ENCODE results near the gene ADRA2B. TPM values are rescaled to one million over a fixed set of nuclear protein-coding genes. Genes with fewer than 3 reads are reported as not detected.

The ADRA2B gene
- total and polyA plus RNA-seq, 2 donors (not counting 1 experiment from before 2014, with no cell fraction given): 0.27 to 0.46 TPM

DNA sequence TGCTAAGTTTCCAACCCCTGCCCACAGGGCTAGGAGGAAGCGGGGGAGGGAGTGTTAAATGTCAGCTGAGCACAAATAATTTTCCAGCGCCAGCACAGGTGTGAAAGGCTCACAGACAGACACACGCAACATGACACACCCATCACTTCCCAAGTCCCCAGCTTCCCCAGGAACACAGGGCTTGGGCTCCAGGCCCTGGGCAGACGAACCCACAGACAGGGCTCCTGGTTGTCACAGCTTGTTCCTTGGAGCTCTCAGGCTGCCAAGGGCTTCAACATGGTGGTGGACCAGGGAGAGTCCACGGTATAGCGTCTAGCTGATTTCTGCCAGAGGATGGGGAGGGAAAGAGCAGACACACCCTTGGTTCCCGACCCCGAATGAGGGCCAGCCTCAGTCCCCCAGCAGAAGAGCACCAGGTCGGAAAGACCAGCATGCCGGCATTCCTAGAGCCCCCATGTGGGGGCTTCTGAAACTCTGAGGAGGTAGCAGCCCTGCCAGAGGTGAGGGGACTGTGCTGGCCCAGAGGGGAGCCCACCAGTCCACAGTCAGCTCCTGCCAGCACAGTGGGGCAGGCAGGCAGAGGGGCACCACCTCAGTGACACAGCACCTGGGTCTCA, 27.0 kb upstream of the ADRA2B start:
- 82% methylated on average over 7 of the region's 10 CpGs for WGBS (ENCODE audit: insufficient coverage)
- no peak for TF ChIP-seq EZH2 (IDR thresholded peaks at IDR 0.05; ENCODE audit: borderline replicate concordance, insufficient read depth, low read depth, low read length, poor library complexity, severe bottlenecking)
- TF ChIP-seq, protein P1, sequence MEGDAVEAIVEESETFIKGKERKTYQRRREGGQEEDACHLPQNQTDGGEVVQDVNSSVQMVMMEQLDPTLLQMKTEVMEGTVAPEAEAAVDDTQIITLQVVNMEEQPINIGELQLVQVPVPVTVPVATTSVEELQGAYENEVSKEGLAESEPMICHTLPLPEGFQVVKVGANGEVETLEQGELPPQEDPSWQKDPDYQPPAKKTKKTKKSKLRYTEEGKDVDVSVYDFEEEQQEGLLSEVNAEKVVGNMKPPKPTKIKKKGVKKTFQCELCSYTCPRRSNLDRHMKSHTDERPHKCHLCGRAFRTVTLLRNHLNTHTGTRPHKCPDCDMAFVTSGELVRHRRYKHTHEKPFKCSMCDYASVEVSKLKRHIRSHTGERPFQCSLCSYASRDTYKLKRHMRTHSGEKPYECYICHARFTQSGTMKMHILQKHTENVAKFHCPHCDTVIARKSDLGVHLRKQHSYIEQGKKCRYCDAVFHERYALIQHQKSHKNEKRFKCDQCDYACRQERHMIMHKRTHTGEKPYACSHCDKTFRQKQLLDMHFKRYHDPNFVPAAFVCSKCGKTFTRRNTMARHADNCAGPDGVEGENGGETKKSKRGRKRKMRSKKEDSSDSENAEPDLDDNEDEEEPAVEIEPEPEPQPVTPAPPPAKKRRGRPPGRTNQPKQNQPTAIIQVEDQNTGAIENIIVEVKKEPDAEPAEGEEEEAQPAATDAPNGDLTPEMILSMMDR (IDR thresholded peaks at IDR 0.05): no peak
- ATAC-seq (ENCODE audit: low read depth): no peak
- Mint-ChIP-seq H3K4me1 (peaks cover 65% of the 10 kb centered on the region), H3K4me3 (peak overlapping the region; percentile 92), H3K27ac (peak overlapping the region; percentile 91), H3K27me3 (no peaks in the 10 kb centered on the region), H3K9me3 (ENCODE audit: insufficient read depth) (no peaks in the 10 kb centered on the region)
- intact Hi-C loops (cut with micrococcal nuclease): no loop called here
- Histone ChIP-seq H3K79me2 (ENCODE audit: control insufficient read depth, insufficient read depth, low read length) (peaks cover 2% of the 10 kb centered on the region), H3K4me3 (ENCODE audit: control extremely low read depth in 1 of 5, extremely low read depth in 1 of 5, insufficient read depth in 1 of 5, low read depth in 2 of 5, low read length in 4 of 5) (peak overlapping the region in 2 of 5 experiments; percentile 59 to 68), H3K36me3 (replicated peaks in 1 of 2; ENCODE audit: control extremely low read depth in 1 of 2, control insufficient read depth in 1 of 2, extremely low read depth in 1 of 2, insufficient read depth in 2 of 2, low read length in 1 of 2) (no peaks in the 10 kb centered on the region), H3K4me1 (ENCODE audit: control insufficient read depth in 2 of 2, insufficient read depth in 2 of 2, low read length in 2 of 2) (peaks cover 46 to 62% of the 10 kb centered on the region in 2 donors), H3K27me3 (replicated peaks in 1 of 4; ENCODE audit: control extremely low read depth in 1 of 4, control insufficient read depth in 3 of 4, insufficient read depth in 4 of 4, low read length in 3 of 4) (no peaks in the 10 kb centered on the region), H4K20me1 (ENCODE audit: control insufficient read depth, insufficient read depth, low read length, poor library complexity, severe bottlenecking) (peaks cover 17% of the 10 kb centered on the region), H2AFZ (ENCODE audit: insufficient read depth, low read depth, low read length, poor library complexity, severe bottlenecking) (no peak overlapping the region), H3K9me3 (ENCODE audit: control extremely low read depth in 1 of 3, control insufficient read depth in 2 of 3, insufficient read depth in 1 of 3, low read length in 2 of 3) (no peaks in the 10 kb centered on the region), H3K4me2 (replicated peaks; ENCODE audit: low read depth, low read length, poor library complexity, severe bottlenecking) (peak overlapping the region; percentile 91), H3K9ac (ENCODE audit: low read length) (no peak overlapping the region), H3K27ac (ENCODE audit: low read length in 2 of 2) (peak overlapping the region in 1 of 2 donors; percentile 46)
- ChIA-PET CTCF (interaction anchor here (0.6 to 23.6 kb wide), 10 partner anchors 9 to 151 kb away, joined by 3 to 1065 read pairs (median 6); no protein-coding TSS in a partner anchor), POLR2A (interaction anchor here (0.6 to 7.9 kb wide), 6 partner anchors 15 to 392 kb away, joined by 3 to 47 read pairs (median 4); partner anchors contain the start of genes ADRA2B and STARD7)
- DNase-seq: no peak
